SIG-M5 (cell line): Measurements from ENCODE around the gene CD40LG.

Experiments
- DNase-seq: peaks from one replicate; lab custom pipeline; 2025; lab: John Stamatoyannopoulos, UW

The CD40LG gene

GRCh38 chrX:136650811-136651210, 2.9 kb downstream of the CD40LG start:
- DNase-seq: no peak

GRCh38 chrX:136652822-136653723, 5.1 kb downstream of the CD40LG start:
- no peak for DNase-seq

- DNase-seq: no peak
These were observed 8.5 kb downstream of the CD40LG start for GRCh38 chrX:136656361-136656964.

GRCh38 chrX:136658151-136658550, 10.2 kb downstream of the CD40LG start:
- no peak for DNase-seq

- DNase-seq: no peak
These were observed 11.2 kb downstream of the CD40LG start for GRCh38 chrX:136659174-136659573.

GRCh38 chrX:136660896-136661295, 12.9 kb downstream of the CD40LG start:
- DNase-seq: no peak

GRCh38 chrX:136662104-136662503, 14.1 kb downstream of the CD40LG start:
- no peak for DNase-seq

- DNase-seq: no peak
These were observed 15.0 kb downstream of the CD40LG start for GRCh38 chrX:136662976-136663375.

- peak; percentile 10 for DNase-seq
These were observed 17.4 kb downstream of the CD40LG start for GRCh38 chrX:136665258-136665900.

- no peak for DNase-seq
These were observed 18.1 kb downstream of the CD40LG start for GRCh38 chrX:136666088-136666487.

GRCh38 chrX:136667446-136668168, 19.6 kb downstream of the CD40LG start:
- no peak for DNase-seq

GRCh38 chrX:136671006-136671610, 23.1 kb downstream of the CD40LG start:
- no peak for DNase-seq

- no peak for DNase-seq
These were observed 26.5 kb downstream of the CD40LG start for GRCh38 chrX:136674270-136674985.

GRCh38 chrX:136679531-136679930, 31.6 kb downstream of the CD40LG start:
- DNase-seq: no peak

GRCh38 chrX:136684120-136684519, 36.2 kb downstream of the CD40LG start:
- no peak for DNase-seq

- DNase-seq: no peak
These were observed 39.5 kb downstream of the CD40LG start for GRCh38 chrX:136687457-136687856.

GRCh38 chrX:136689436-136689835, 41.5 kb downstream of the CD40LG start:
- DNase-seq: no peak

- no peak for DNase-seq
These were observed 43.3 kb downstream of the CD40LG start for GRCh38 chrX:136691028-136691809.

GRCh38 chrX:136692271-136692670, 44.3 kb downstream of the CD40LG start:
- DNase-seq: no peak

GRCh38 chrX:136694431-136695087, 46.6 kb downstream of the CD40LG start:
- DNase-seq: no peak
